ENCODE results near the gene JMJD1C.
"Not testable (repeated sequence)": the region's sequence is repeated elsewhere in the genome, so short reads cannot be mapped to it uniquely, and the experiment has no call there.

JMJD1C gene

DNA sequence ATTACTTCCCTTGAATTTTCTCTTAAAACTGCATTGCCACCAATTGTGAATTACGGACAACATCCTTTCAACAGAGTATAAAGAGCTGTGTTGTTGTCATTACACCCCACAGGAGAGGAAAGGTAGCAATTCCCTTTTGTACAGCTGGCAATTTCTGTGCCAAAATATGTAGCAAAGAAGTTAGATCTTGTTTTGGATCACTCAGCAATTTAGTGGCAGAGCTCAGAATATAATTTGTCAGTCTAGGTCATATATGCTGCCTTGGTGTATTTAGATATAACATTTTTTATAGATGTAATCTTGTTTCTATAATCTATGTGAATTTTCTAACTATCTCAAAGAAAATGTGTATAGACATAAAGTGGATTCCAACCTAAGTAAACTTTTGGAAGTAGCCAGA, 293.9 kb downstream of the JMJD1C start:
- no peak for DNase-seq (ENCODE audit: low spot score)

DNA sequence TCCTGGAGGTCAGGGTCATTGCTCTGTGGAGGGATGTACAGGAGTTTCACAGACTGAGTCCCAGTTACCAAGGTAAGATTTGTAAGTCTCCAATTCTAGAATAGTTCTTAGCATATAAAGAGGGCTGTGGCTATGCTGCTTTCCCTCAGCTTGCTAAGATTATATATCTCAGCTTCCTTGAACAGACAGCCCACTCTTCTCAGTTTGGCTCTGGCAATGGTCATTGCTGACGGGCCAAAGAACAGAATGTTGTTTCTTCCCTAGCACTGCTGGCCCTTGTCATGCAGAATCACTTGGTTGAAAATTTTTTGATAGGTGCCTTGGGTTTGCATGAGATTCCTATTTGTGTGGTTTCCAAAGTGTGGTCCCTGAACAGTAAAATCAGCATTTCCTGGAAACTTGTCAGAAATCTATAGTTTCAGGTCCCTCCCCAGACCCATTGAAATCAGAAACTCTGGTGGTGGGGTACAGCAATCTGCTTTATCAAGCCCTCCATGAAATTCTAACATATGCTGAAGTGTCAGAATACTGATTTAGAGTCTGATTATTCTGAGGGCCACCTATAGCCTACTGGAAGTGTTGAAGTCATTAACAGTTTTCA, 294.4 kb downstream of the JMJD1C start:
- DNase-seq (ENCODE audit: low spot score), result no peak

DNA sequence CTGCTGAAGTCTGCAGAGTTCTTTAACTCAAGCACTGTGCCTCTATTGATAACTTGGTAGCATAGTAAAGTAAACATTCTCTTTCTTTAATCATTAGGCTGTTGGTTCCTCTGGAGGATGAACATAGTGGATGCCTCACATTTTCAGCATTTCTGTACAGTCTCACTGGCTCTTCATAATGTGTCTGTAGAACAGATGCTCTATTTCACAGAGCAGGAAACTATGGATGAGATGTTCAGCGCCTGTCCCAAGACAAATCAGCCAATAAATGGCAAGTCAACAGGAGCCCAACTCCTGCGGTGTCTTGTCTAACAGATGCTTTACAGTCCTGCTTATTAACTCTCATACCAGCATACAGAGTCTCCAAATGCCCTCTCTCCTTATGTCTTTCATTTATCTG, 296.2 kb downstream of the JMJD1C start:
- DNase-seq (ENCODE audit: low spot score), result no peak

DNA sequence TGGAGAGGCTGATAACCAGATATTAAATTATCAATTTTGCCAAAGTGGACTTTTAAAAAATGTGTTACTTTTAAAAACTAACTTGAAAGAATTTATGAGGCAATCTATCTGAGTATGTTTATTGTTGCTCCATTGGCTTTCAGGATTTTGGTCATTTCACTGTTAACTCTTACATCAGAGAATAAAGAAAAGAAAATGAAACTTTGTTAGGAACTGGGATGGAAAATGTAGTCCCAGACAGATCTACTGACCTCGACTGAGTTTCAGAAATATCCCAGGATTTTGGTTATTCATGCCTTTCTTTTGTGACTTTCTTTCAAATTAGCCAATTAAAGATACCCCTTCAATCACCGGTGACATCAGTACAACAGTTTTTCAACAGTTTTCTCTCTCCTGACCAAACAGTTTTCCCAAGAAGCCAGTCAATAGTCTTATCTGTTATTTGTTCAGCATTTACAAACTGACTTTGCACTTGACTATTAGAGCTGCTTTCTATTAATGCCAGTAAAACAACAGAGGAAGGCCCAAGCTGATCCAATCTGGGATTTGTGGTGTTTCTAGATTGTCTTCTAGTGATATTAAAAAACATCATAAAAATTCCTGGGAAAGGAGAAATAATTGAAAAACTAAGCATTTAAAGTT, 296.8 kb downstream of the JMJD1C start:
- DNase-seq (ENCODE audit: low spot score), result no peak

DNA sequence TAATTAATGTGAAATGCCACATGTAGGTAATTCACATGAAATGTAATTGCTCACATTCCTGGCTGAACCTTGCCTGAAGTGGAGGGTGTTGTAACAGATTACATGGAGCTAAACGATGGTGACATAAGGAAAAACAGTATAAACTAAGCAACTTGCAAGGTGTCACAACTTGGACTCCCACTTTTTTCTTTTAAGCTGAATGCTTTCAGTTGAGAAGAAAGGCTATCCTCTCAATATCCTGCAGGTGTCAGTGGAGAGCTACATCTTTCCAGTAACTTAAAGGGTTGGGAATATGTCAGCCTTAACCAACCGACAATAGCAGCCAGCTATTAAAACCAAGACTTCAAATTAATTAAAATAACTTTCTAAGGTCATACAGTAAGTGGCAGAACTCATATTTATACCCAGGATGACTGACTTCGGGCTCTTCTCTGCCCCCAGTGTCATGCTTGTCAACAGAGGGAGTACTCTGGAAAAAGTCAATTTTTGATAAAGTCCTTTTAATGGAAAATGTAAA, 299.0 kb downstream of the JMJD1C start:
- DNase-seq (ENCODE audit: low spot score), result peak; percentile 46

DNA sequence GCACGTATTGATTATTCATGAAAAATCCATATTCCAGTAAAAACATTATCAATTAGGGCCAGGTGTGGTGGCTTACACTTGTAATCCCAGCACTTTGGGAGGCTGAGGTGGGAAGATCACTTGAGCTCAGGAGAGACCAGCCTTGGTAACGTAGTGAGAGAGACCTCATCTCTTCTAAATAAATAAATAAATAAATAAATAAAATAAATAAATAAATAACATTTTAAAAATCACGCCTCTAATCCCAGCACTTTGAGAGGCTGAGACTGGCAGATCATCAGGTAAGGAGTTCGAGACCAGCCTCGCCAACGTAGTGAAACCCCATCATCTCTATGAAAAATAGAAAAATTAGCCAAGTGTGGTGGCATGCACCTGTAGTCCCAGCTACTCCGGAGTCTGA, 300.5 kb downstream of the JMJD1C start:
- DNase-seq (ENCODE audit: low spot score), result no peak

DNA sequence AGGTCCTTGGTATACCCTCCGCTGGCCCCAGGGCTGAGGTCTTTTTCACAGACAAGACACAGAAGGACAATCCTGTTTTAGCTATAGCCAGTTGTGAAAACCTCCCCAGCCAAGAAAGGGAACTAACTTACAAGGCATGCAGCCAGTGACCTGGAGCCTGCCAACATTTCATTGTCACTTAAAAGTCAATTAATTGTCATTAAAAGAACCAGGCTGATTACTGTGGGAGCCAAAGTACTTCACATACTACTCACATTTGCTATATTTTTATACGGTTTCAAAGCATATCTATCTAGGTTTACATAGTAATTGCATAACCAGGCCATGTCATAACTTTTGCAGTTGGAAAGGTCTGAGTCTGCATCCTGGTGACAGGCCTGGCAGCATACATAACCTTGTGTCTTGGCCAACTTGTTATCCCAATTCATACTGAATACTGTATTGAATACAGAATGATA, 301.6 kb downstream of the JMJD1C start:
- no peak for DNase-seq (ENCODE audit: low spot score)

DNA sequence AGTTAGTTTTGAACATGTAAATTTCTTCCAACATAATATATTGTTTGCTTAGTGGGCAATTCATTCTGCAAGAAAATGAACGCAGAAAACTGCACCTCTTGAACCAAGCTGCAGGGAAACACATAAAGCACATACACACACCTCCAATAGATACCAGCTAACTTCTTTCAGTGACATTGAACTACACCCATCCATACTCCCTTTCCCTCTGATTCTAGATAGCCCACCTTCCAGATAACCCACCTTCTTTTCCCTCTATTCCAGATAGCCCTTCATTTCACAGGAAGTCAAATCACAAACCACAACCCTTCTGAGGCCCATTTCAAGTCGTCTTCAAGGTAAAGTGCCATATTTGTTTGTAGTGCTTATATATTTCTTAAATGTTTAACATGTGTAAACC, 304.2 kb downstream of the JMJD1C start:
- DNase-seq (ENCODE audit: low spot score), result no peak

DNA sequence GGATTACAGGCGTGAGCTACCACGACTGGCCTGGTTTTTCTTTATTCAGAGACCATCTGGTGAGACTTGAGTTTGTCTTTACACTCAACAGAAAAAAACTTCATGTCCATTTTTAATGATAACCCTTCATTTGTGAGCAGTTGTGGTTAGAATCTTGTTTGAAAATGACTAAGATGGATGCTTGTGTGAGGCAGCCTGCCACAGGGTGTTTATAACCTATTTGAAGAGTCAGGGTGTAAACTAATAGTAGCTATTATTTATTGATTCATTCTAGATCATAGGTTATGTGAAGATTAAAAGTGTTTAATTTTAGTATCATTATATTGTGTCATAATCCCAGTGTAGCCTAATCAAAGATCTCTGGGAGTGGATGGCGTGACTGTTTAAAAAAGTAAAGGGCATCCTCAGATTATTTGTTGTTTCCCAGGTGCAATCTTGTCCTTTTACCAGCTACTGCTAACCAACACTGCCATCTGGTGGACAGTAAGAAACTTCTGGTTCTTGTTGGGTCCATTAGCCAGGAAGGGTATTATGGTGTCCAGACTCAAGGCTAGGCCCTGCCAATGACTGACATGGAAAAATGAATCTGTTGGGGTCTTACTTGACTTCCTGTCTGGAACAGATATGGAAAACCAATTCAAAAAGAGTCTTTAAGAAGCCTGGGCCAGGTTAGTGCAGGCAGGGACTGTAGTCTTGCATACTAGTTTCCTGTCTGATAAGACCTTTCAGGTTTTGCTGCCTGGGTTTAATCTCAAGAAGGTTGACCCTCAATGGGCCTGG, 307.7 kb downstream of the JMJD1C start:
- DNase-seq (ENCODE audit: low spot score), result peak; percentile 69

DNA sequence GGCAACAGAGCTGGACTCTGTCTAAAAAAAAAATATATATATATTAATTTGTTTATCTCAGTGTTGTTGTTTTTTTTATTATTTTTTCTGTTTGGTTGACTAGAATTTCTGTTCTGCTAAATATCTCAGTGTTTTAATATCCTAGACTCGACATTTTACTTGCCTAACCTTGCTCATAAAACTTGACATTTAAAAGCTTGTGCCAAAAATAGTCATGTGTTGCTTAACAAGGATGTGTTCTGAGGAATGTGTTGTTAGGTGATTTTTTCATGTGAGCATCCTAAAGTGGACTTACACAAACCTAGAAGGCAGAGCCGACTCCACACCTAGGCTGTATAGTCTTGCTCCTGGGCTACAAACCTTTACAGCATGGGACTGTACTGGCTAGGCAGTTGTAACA, 309.5 kb downstream of the JMJD1C start:
- DNase-seq (ENCODE audit: low spot score), result no peak

DNA sequence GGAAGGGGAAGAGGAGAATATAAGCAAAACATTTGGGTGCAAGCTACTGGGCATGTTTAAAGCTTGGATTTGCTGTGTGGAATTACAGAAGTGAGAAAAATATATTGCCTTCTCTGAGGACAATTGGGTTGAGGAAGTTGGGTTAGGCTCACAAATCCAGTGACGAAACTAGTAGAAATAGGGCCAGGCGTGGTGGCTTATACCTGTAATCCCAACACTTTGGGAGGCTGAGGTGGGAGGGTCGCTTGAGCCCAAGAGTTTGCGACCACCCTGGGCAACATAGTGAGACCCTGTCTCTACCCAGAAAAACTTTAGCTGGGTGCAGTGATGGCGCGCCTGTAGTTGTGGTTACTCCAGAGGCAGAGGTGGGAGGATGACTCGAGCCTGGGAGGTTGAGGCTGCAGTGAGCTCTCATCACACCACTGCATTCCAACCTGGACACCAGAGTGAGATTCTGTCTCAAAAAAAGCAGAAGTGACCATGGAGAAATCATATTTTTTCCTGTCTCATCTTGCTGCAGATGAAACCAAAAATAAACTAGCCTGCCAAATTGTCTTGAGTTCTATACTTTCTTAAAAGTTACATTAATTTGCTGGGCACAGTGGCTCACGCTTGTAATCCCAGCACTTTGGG, 310.3 kb downstream of the JMJD1C start:
- DNase-seq (ENCODE audit: low spot score), result no peak

DNA sequence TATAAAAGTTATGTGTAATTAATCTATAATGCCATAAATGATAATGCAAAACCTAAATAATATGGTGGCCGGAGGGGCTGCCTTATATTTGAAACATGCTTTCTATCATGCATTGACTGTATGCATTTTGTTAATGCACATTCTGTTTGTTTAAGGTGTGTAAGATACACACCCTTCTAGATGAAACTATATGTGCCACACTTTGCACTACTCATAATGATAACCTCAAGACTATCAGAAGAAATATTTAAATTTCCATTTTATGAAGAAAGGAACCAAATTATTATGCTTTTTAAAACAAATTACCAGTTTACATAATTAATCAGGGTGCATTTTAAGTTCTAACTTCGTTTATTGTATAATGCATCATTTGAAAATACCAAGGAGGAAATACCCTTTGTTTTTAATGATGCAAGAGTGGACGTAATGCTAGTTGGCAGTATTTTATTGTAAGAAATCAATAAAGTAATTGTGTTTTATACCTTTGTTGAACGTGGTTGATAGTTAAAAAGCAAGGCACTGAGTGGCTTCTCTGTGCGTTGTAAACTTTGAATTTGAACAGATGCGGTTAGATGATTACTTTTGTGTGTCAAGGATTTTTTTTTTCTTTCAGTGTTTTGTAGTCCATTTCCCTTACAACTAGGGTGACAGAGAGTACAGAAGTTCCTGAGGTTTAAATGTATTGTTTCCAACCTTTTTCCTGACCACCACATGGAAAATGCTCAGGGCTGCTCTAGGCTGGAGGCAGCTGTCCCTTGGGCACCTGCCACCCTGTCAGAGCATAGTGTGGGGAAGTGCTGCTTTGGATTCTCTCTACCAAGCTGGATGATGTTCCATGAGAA, 311.0 kb downstream of the JMJD1C start:
- no peak for DNase-seq (ENCODE audit: low spot score)

DNA sequence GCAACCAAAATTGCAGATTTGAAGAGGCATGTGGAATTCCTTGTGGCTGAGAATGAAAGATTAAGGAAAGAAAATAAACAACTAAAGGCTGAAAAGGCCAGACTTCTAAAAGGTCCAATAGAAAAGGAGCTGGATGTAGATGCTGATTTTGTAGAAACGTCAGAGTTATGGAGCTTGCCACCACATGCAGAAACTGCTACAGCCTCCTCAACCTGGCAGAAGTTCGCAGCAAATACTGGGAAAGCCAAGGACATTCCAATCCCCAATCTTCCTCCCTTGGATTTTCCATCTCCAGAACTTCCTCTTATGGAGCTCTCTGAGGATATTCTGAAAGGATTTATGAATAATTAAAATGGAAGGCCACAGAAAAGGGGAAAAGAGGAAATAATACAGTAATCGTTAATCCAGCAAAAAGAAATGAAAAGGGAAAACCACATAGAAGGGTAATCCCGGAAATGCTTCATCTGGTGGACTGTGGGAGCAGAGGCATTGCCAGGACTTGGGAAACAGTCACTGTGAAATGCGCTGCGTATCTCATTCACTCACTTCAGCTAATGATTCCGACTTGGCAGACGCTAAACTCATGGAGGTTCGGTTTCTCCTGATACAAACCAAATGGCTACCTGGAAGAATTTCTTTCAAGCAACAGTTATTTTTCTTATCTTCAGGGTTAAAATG, 311.8 kb downstream of the JMJD1C start:
- DNase-seq (ENCODE audit: low spot score), result not testable (repeated sequence)

DNA sequence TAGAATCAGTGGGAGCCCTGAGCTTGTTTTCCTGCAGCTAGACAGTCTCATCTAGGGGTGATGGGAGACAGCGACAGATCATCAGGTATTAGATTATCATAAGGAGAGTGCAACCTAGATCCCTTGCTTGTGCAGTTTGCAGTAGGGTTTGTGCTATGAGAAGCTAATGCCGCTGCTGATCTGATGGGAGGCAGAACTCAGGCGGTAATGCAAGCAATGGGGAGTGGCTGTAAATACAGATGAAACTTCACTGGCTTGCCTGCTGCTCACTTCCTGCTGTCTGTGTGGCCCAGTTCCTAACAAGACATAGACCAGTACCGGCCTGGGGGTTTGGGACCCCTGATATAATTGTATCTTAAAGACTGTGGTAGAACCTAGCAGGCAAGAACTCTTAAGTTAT, 315.0 kb downstream of the JMJD1C start:
- DNase-seq (ENCODE audit: low spot score), result no peak

DNA sequence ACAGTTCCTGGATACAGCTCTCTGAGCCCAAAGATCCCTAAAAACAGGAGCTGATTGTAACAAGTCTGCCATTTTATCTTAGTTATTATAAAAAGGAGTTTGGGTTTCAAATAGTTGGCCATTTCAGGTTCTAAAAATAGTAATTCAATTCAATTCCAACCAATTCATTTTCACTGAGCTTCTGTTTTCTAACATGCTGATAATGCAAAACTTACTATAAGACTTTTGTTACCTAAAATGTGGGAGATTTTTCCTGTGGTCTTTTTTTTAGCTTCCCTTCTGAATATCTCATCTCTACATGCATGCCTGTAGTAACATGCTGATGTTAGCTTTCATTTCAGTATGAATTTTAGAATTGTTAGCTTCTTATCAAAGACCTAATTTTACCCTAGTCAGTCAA, 319.3 kb downstream of the JMJD1C start:
- no peak for DNase-seq (ENCODE audit: low spot score)

DNA sequence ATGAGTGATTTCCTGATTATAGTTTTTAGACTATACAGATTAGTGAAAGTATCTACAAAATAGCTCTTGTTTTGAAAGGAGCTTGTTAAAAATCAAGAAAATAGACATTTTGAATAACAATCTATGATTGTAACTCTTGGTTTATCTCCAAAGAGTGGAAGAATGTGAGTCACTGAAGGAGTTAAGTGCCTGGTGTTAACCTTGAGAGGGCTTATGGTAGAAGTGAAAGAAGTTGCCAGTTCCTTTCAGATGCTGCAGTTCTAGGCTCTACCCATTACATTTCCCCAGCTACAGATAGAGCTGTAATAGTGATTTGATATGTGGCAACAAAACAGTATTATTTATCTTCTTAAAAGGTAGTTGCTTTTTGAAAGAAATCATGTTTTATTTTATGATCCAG, 320.0 kb downstream of the JMJD1C start:
- DNase-seq (ENCODE audit: low spot score), result no peak

DNA sequence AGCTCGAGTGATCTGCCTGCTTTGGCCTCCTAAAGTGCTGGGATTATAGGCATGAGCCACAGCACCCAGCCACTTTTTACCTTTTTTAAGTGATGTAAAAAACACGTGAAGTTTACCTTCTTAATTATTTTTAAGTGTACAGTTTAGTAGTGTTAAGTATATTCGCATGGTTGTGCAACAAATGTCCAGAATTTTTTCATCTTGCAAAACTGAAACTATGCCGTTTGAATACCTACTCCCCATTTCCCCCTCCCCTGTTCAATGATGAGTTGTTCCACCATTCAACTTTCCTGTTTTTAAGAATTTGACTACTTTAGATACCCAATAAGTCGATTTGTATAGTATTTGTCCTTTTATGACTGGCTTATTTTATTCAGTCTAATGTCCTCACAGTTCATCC, 321.8 kb downstream of the JMJD1C start:
- DNase-seq (ENCODE audit: low spot score), result no peak

DNA sequence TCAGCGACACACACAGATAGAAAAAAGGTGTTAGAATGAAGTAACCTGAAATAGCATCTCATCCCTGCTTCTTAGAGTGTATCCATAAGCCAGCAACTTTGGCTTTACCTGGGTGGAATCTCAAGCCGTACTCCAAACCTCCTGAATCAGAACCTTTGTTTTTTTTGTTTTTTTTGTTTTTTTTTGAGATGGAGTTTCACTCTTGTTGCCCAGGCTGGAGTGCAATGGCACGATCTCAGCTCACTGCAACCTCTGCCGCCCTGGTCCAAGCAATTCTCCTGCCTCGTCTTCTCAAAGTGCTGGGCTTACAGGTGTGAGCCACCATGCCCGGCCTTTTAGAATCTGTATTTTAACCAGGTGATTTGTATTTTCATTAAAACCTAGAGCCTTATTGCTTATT, 323.6 kb downstream of the JMJD1C start:
- no peak for DNase-seq (ENCODE audit: low spot score)

DNA sequence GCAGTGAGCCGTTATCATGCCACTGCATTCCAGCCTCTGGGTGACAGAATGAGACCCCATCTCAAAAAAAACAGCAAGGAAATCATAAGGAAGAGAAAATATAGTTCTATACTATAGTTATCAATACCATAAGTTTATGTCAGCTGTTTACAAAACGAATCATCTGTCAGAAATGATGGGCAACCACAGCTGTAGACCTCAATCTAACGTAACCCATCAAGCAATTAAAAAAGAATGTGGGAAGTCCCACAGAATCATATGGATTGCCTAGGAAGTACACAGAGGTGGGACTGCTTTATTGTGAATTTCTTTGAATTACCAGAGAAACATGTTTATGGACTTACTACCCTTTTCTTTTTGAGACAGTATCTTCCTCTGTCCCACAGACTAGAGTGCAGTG, 325.7 kb downstream of the JMJD1C start:
- DNase-seq (ENCODE audit: low spot score), result no peak

DNA sequence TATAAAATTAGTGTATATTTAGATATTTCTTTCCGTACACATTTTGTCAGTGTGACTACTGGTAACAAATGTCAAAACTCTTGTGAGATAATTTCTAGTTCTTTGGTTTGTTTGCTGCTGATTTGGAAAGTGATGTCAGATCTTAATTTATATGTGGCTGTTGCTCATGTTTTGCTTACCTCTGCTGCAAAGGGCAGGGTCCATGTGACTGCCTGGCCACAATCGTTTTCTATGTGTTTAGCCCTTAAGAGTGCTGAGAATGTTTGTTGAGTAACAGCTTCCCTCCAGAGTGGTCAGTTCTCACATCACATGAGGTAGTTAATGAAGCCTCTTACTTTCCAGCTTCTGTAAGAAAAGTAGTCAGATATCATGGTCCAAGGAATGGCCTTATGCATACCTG, 328.5 kb downstream of the JMJD1C start:
- no peak for DNase-seq (ENCODE audit: low spot score)

Data from CD4-positive, alpha-beta T cell treated with Interleukin-6 at 100 ng/mL for 8 hours (primary cell).